Activated CD4-positive, alpha-beta T cell treated with anti-CD3 and anti-CD28 coated beads, Interleukin-2, amount 10 ng/mL, durations not matched to agents 7 days and 5 days (primary cell): ENCODE data around the gene MARK1. TPM values are rescaled to one million over a fixed set of nuclear protein-coding genes. Genes with fewer than 3 reads are reported as not detected.
"Not testable (repeated sequence)": the region's sequence is repeated elsewhere in the genome, so short reads cannot be mapped to it uniquely, and the experiment has no call there.

ENCODE experiments used
- CTCF ChIA-PET: fragments of 350-600 bp; sonication (Branson Sonifier 250); formaldehyde crosslinking; loops from one replicate; lab custom pipeline; 2021; ENCODE audit warnings: antibody characterized with exemption; lab: Charles Lee
- POLR2A ChIA-PET: fragments of 350-600 bp; sonication (Branson Sonifier 250); formaldehyde crosslinking; loops from one replicate; lab custom pipeline; 2021; ENCODE audit warnings: antibody characterized with exemption; lab: Charles Lee
- DNase-seq: peaks from one replicate; pipeline ENCODE4 v3.0.0-alpha.2; 2020
- H3K27ac Mint-ChIP-seq: one replicate; pipeline ENCODE4 v1.8.0; 2021; ENCODE audit warnings: mild to moderate bottlenecking, moderate library complexity, mixed read lengths
- H3K27me3 Mint-ChIP-seq: one replicate; pipeline ENCODE4 v1.8.0; 2021; ENCODE audit warnings: mixed read lengths
- H3K36me3 Mint-ChIP-seq: one replicate; pipeline ENCODE4 v1.8.0; 2021; ENCODE audit warnings: low read depth, mixed read lengths
- H3K4me1 Mint-ChIP-seq: one replicate; pipeline ENCODE4 v1.8.0; 2021; ENCODE audit warnings: mixed read lengths
- H3K4me3 Mint-ChIP-seq: one replicate; pipeline ENCODE4 v1.8.0; 2021; ENCODE audit warnings: mild to moderate bottlenecking, moderate library complexity, mixed read lengths
- H3K9me3 Mint-ChIP-seq: one replicate; pipeline ENCODE4 v1.8.0; 2021; ENCODE audit warnings: mixed read lengths
- total RNA-seq, 2 experiments: library from RNA; stranded (reverse); gene quantifications; one replicate each; pipeline ENCODE4 v1.2.3, GENCODE V29; 2021

MARK1 gene
- total RNA-seq, 2 experiments from 2014 or later = not detected

- DNase-seq = no peak
- CTCF ChIA-PET = no interaction called here
- no peaks in the 10 kb centered on the region for H3K9me3 Mint-ChIP-seq
Measured at GRCh38 chr1:220666349-220666748, 138.4 kb downstream of the MARK1 start.

GRCh38 chr1:220669005-220669404, 141.1 kb downstream of the MARK1 start:
- H3K36me3 Mint-ChIP-seq = no peaks in the 10 kb centered on the region
- CTCF ChIA-PET = no interaction called here

More at GRCh38 chr1:220666349-220666748, 138.4 kb downstream of the MARK1 start:
- peaks cover 8% of the 10 kb centered on the region for H3K27me3 Mint-ChIP-seq
- no peak overlapping the region for H3K4me3 Mint-ChIP-seq
- POLR2A ChIA-PET = no interaction called here
- H3K27ac Mint-ChIP-seq = no peak overlapping the region
- no peaks in the 10 kb centered on the region for H3K36me3 Mint-ChIP-seq
- no peaks in the 10 kb centered on the region for H3K4me1 Mint-ChIP-seq

GRCh38 chr1:220670365-220670764, 142.4 kb downstream of the MARK1 start:
- H3K27me3 Mint-ChIP-seq = peaks cover 9% of the 10 kb centered on the region

More at GRCh38 chr1:220669005-220669404, 141.1 kb downstream of the MARK1 start:
- Mint-ChIP-seq H3K27me3 (peaks cover 9% of the 10 kb centered on the region), H3K4me1 (no peaks in the 10 kb centered on the region), H3K27ac (no peak overlapping the region), H3K4me3 (no peak overlapping the region), H3K9me3 (no peaks in the 10 kb centered on the region)
- POLR2A ChIA-PET = no interaction called here
- no peak for DNase-seq

GRCh38 chr1:220673921-220674320, 146.0 kb downstream of the MARK1 start:
- ChIA-PET POLR2A (no interaction called here), CTCF (no interaction called here)
- Mint-ChIP-seq H3K4me1 (no peaks in the 10 kb centered on the region), H3K4me3 (no peak overlapping the region), H3K27ac (no peak overlapping the region), H3K9me3 (no peaks in the 10 kb centered on the region), H3K36me3 (no peaks in the 10 kb centered on the region), H3K27me3 (peaks cover 7% of the 10 kb centered on the region)
- DNase-seq = no peak

More at GRCh38 chr1:220670365-220670764, 142.4 kb downstream of the MARK1 start:
- Mint-ChIP-seq H3K4me3 (no peak overlapping the region), H3K27ac (no peak overlapping the region), H3K36me3 (no peaks in the 10 kb centered on the region), H3K4me1 (no peaks in the 10 kb centered on the region), H3K9me3 (no peaks in the 10 kb centered on the region)
- no peak for DNase-seq
- POLR2A ChIA-PET = no interaction called here
- CTCF ChIA-PET = no interaction called here

GRCh38 chr1:220677251-220677650, 149.3 kb downstream of the MARK1 start:
- H3K27me3 Mint-ChIP-seq = peaks cover 7% of the 10 kb centered on the region
- POLR2A ChIA-PET = no interaction called here
- CTCF ChIA-PET = no interaction called here

GRCh38 chr1:220680085-220680687, 152.2 kb downstream of the MARK1 start:
- Mint-ChIP-seq H3K4me1 (peaks cover 2% of the 10 kb centered on the region), H3K4me3 (no peak overlapping the region), H3K9me3 (no peaks in the 10 kb centered on the region), H3K27ac (no peak overlapping the region), H3K27me3 (peaks cover 4% of the 10 kb centered on the region), H3K36me3 (no peaks in the 10 kb centered on the region)
- CTCF ChIA-PET = no interaction called here
- POLR2A ChIA-PET = no interaction called here
- DNase-seq = peak; percentile 26

More at GRCh38 chr1:220677251-220677650, 149.3 kb downstream of the MARK1 start:
- Mint-ChIP-seq H3K27ac (no peak overlapping the region), H3K4me3 (no peak overlapping the region), H3K36me3 (no peaks in the 10 kb centered on the region), H3K9me3 (no peaks in the 10 kb centered on the region), H3K4me1 (peaks cover 2% of the 10 kb centered on the region)
- DNase-seq = no peak

- peaks cover 4% of the 10 kb centered on the region for H3K27me3 Mint-ChIP-seq
- no peaks in the 10 kb centered on the region for H3K36me3 Mint-ChIP-seq
- CTCF ChIA-PET = interaction anchor here (0.6 kb wide), 1 partner anchor 108 kb away, joined by 3 read pairs; no protein-coding TSS in a partner anchor
- no peak overlapping the region for H3K27ac Mint-ChIP-seq
- H3K4me1 Mint-ChIP-seq = peaks cover 2% of the 10 kb centered on the region
- POLR2A ChIA-PET = no interaction called here
- DNase-seq = no peak
- H3K9me3 Mint-ChIP-seq = no peaks in the 10 kb centered on the region
- H3K4me3 Mint-ChIP-seq = no peak overlapping the region
Measured at GRCh38 chr1:220681220-220681880, 153.4 kb downstream of the MARK1 start.

- Mint-ChIP-seq H3K27me3 (peaks cover 4% of the 10 kb centered on the region), H3K27ac (no peak overlapping the region)
Measured at GRCh38 chr1:220682901-220683576, 155.1 kb downstream of the MARK1 start.

GRCh38 chr1:220683716-220684115, 155.8 kb downstream of the MARK1 start:
- POLR2A ChIA-PET = interaction anchor here (0.6 kb wide), 1 partner anchor 44 kb away, joined by 5 read pairs; no protein-coding TSS in a partner anchor
- H3K36me3 Mint-ChIP-seq, H3K4me1 Mint-ChIP-seq, CTCF ChIA-PET, DNase-seq, H3K27ac Mint-ChIP-seq, H3K4me3 Mint-ChIP-seq, H3K27me3 Mint-ChIP-seq, H3K9me3 Mint-ChIP-seq: not testable (repeated sequence)

More at GRCh38 chr1:220682901-220683576, 155.1 kb downstream of the MARK1 start:
- no peaks in the 10 kb centered on the region for H3K9me3 Mint-ChIP-seq
- DNase-seq = no peak
- CTCF ChIA-PET = no interaction called here
- POLR2A ChIA-PET = interaction anchor here (0.6 kb wide), 1 partner anchor 45 kb away, joined by 5 read pairs; no protein-coding TSS in a partner anchor
- no peaks in the 10 kb centered on the region for H3K36me3 Mint-ChIP-seq
- H3K4me3 Mint-ChIP-seq = no peak overlapping the region
- peaks cover 2% of the 10 kb centered on the region for H3K4me1 Mint-ChIP-seq

- no peaks in the 10 kb centered on the region for H3K36me3 Mint-ChIP-seq
- no peak overlapping the region for H3K4me3 Mint-ChIP-seq
- H3K4me1 Mint-ChIP-seq = peaks cover 5% of the 10 kb centered on the region
- no peak overlapping the region for H3K27ac Mint-ChIP-seq
- ChIA-PET CTCF (interaction anchor here (0.9 kb wide), 1 partner anchor 8 kb away, joined by 4 read pairs; no protein-coding TSS in a partner anchor), POLR2A (interaction anchor here (0.5 kb wide), 1 partner anchor 1622 kb away, joined by 6 read pairs; no protein-coding TSS in a partner anchor)
- no peak for DNase-seq
- H3K9me3 Mint-ChIP-seq = no peaks in the 10 kb centered on the region
- peaks cover 3% of the 10 kb centered on the region for H3K27me3 Mint-ChIP-seq
Measured at GRCh38 chr1:220684890-220685289, 157.0 kb downstream of the MARK1 start.

- ChIA-PET CTCF (interaction anchor here (0.6 kb wide), 1 partner anchor 347 kb away, joined by 3 read pairs; no protein-coding TSS in a partner anchor), POLR2A (no interaction called here)
- H3K4me3 Mint-ChIP-seq = no peak overlapping the region
- no peaks in the 10 kb centered on the region for H3K9me3 Mint-ChIP-seq
- H3K36me3 Mint-ChIP-seq = no peaks in the 10 kb centered on the region
- H3K27me3 Mint-ChIP-seq = peaks cover 4% of the 10 kb centered on the region
- peaks cover 4% of the 10 kb centered on the region for H3K4me1 Mint-ChIP-seq
- no peak overlapping the region for H3K27ac Mint-ChIP-seq
- DNase-seq = no peak
Measured at GRCh38 chr1:220685879-220686278, 157.9 kb downstream of the MARK1 start.

GRCh38 chr1:220687809-220688208, 159.9 kb downstream of the MARK1 start:
- CTCF ChIA-PET = interaction anchor here (0.6 kb wide), 1 partner anchor 411 kb away, joined by 4 read pairs; no protein-coding TSS in a partner anchor
- Mint-ChIP-seq H3K27ac (no peak overlapping the region), H3K4me1 (peaks cover 4% of the 10 kb centered on the region), H3K9me3 (no peaks in the 10 kb centered on the region), H3K36me3 (no peaks in the 10 kb centered on the region), H3K27me3 (peaks cover 20% of the 10 kb centered on the region), H3K4me3 (no peak overlapping the region)
- no peak for DNase-seq
- POLR2A ChIA-PET = no interaction called here

- Mint-ChIP-seq H3K27ac (no peak overlapping the region), H3K36me3 (no peaks in the 10 kb centered on the region), H3K27me3 (peaks cover 24% of the 10 kb centered on the region), H3K9me3 (no peaks in the 10 kb centered on the region), H3K4me1 (peaks cover 4% of the 10 kb centered on the region), H3K4me3 (peak overlapping the region; percentile 75)
- ChIA-PET POLR2A (no interaction called here), CTCF (no interaction called here)
- no peak for DNase-seq
Measured at GRCh38 chr1:220689666-220690065, 161.7 kb downstream of the MARK1 start.
